ENCODE measurements around the gene APRT.
A peak's percentile ranks its signal among the peaks of the same experiment; 100 is the strongest.

The APRT gene, protein sequence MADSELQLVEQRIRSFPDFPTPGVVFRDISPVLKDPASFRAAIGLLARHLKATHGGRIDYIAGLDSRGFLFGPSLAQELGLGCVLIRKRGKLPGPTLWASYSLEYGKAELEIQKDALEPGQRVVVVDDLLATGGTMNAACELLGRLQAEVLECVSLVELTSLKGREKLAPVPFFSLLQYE

DNA sequence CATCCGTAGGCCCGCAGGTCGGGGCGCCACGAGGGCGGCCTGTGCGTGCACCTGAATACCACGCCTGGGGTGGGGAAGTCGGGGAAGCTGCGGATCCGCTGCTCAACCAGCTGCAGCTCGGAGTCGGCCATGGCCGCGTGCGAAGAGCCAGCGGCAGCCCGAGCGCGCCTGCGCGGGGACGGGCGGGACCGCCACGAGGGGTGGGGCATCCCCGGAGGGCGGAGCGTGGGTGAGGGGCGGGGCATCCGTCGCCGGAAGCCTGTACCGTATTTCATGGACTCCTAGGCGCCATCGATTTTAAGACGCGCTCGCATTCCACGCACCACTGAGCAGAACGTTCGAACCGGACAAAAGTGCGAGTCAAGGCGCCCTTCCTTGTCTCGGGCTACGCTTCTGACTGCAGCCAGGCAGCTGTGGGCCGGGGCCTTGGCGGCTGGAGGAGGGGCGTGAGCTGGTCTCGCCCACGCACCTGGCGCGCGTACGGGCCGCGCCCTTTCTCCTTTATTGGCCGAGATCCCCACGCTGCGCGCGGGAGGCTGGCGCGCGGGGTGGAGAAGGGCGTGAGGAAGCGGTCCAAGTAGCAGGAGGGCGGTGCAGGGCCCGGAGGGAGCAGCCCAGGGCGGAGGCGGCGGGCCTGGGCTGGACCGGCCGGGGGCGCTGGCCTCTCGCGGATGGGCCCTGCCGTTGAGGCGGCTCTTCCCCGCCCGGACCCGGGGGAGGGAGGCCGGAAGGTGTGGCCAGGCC, at the start of gene APRT:
Gene APRT, minus strand, starts transcription at position 160 of the 744 bp plus-strand sequence. Its CDS starts 29 bp downstream, at position 131.
- DNase-seq (ENCODE audit: low read depth, low spot score), result peak; percentile 82

DNA sequence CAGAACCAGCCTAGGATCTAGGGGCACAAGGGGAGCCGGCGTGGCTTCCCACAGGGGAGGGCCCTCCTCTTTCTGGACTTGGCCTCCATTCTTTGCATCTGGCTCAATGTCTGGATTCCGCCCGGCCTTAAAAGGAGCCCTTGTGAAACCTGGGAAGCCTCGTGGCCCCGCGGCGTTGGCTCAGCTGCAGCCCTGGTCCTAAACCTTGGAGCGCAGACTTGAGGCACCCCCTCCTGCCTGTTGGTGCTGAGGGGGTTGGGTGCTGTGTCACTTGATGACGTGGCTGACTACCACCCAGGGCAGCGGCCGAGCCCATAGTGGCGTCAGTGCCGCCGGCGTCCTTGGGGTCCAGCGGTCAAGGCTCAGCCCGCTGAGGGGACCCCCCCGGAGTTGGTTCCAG, 49.6 kb upstream of the APRT start:
- no peak for DNase-seq (ENCODE audit: low read depth, low spot score)

DNA sequence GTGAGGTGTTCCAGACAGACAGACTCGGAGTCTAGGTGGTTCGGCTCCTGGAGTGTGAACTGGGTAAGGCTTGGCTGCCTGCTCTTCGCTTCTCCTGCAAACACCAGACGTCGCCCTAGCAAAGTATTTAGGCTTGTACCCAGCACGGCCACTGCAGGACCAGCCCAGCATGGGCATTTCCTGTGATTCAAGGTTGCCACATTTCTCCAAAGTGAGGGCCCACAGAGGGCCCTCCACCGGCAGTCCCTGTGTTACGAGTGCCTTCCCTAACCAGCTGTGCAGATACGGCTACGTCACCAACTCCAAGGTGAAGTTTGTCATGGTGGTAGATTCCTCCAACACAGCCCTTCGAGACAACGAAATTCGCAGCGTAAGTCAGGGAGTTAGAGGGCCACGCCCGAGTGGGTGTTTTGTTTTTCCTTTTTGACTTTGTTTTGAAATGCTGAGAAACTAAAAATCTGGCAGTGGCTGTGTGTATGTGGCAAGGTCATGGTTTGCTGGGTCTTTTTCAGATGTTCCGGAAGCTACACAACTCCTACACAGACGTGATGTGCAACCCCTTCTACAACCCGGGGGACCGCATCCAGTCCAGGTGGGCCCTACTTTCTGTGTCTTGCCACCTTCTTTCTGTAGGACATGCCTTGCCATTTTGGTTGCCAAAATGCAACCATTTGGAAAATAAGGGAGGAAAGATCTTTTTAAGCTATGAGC, 47.8 kb upstream of the APRT start:
- DNase-seq (ENCODE audit: low read depth, low spot score), result no peak

DNA sequence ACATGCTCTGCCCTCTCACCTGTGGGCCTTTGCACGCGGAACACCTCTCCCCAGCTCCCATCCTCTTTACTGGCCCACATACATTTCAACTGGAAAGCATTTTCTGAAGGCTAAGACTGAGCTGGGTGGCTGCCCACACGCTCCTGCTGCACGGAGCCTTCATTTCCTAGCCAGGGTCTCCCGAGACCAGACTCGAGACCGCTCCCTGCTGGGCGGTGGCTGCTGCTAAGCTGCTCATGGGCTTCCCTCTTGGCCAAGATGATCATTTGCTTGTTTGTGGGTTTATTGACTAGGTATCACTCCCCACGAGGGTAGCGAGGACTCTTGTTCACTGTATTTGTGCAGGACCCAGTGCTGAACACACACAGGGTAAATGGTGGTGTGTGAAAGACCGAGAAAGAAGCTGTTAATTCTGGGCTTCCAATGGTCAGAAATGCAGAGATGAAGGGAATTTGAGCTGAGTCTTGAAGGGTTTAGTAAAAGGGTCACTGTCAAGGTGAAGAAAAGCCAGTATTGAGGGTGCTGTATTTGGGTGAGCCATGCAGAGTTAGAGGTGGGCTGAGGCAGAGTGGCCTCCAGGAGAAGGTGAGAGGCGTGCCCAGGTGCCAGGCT, 46.1 kb upstream of the APRT start:
- peak; percentile 28 for DNase-seq (ENCODE audit: low read depth, low spot score)

DNA sequence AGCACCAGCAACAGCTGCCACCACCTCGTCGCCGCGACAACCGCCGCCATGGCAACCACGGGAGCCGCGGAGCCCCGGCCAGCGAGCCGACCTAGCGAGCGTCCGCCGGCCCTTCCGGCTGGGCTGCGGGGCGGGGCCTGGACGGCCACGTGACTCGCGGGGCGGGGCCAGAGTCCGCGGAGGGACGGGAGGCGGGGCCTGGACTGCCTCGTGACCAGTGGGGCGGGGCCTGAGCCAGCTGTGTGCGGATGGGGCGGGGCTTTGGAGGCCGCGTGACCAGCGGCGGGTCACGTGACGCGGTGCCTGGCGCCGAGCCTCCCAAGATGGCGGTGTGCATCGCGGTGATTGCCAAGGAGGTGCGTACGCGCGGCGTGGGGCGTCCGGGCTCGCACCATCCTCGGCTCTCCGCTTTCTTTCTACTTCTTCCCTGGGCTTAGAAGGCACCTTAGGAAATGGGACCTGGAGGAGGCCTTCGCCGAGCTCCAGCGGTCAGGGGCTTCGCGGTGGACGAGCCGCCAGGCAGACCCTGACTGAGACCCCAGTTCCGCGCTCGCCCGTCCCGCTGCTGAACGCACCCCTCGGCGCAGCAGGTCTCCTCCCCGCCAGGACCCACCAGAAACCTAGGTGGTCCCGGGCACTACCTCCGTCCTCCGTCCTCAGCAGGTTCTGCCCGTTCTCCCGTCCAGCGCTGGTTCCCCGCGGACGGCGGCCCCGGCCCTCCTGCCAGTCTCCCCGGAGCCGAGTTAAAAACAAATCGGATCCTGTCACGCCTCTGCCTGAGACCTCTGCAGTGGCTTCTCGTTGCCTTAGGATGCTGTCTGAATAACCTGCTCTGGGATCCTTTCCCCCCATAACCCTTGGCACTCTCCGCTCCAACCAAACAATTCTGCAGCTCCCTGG, 45.4 kb upstream of the APRT start, which contains the start of the genes GALNS and TRAPPC2L:
Gene GALNS, minus strand, starts transcription at position 120 of the 900 bp plus-strand sequence. Its CDS starts 70 bp downstream, at position 50.
Gene TRAPPC2L, plus strand, starts transcription at position 300 of the 900 bp plus-strand sequence. Its CDS starts 24 bp downstream, at position 324.
- DNase-seq (ENCODE audit: low read depth, low spot score), result peak; percentile 81

DNA sequence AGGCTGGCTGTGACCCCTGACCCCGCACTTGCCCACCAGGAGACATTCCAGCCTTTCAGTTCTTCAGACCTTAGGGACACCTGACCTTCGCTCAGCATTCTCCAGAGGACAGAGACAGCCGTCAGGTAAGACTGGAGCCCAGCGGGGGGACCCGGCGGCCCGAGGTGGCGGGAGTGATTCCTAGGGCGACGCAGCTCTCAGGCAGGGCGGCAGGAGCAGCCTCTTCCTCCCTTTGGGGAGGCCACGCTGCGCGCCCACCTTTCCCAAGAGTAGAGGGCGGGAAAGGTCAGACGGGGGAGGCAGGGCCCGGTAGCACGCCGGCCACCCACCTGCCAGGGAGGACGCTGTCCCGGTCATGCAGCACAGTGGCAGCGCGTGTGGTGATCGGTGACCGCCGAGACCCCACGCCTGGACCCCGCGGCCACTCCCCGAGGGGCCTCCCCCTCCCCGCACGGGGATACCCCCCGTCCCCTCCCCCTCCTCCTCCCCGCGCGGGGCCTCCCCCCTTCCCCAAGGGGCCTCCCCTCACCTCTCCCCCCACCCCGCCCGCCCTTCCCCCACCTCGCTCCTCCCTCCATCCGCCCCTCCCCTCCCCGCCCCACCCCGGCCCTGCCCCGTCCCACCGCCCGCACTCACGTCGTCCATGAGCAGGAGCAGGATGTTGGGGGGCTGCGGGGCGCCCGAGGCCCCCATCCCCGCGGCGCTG, 44.5 kb upstream of the APRT start:
- no peak for DNase-seq (ENCODE audit: low read depth, low spot score)

DNA sequence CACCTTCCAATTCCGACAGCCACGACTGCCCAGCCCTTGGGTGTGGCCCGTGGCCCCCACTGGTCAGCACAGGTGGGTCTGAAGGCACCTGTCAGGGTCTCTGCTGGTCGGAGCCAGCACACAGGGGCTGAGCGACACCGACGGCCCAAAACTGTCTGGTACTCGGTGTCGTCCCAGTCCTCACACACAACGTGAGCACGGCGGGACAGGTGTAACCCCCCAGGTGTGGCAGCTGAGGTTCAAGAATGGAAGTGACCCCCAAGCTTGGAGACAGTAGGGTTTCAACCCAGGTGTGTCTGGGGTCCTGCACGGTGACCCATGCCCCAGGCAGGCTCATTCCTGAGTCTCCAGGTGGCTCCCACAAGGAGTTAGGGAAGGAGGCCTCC, 44.0 kb upstream of the APRT start:
- DNase-seq (ENCODE audit: low read depth, low spot score), result no peak

DNA sequence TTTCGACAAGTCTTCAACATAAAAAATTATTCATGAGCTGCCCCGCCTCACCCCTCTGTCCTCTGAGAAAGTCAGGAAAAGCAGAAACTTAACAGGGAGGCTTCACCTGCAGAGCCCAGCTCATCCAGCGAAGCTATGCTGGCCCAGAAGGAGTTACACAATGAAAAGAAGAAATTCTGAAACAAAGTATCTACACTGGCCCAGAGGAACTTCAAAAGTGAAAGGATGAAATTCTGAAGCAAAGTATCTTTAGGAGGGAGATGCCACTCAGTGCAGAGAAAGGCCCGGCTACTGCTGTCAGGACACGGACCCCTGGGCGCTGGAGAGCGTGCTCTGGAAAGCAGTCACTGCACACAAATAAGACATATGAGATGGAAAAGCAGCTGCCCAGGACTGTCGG, 43.4 kb upstream of the APRT start:
- DNase-seq (ENCODE audit: low read depth, low spot score), result no peak

DNA sequence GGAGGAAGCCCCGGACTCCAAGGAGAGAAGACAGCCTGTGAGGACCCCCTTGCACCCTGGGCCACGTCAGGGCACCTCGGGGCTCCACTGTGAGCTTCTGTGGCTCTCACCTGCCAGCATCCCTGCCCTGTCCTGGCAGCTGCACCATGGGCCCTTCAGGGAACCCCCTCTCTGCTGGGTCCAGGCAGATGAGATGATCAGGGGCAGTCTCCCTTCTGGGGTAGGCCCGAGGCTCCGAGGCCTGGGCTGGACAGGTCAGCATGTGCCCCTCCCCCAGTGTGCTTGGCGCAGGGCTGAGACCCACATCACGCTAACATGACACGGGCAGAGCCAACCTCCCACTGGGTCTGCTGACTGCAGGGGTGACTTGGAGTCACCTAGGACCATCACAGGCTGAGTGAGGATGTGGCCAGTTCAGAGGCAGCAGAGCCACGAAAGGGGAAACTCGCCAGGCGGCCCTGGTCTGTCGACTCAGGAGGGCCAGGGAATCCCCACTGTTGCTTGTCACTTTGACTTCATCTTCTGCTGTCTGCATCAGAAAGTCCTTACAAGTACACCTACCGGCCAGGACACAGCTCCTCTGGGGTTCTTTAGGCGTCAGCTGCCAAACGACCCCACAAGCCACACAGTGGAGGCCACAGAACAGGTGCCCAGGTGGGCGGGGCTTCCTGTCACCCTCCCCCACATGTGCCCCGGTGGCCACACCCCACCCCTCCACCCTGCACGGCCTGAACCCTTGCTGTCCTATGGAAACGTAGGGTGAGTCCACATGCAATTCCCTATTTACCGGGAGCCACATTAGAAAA, 42.8 kb upstream of the APRT start:
- no peak for DNase-seq (ENCODE audit: low read depth, low spot score)

DNA sequence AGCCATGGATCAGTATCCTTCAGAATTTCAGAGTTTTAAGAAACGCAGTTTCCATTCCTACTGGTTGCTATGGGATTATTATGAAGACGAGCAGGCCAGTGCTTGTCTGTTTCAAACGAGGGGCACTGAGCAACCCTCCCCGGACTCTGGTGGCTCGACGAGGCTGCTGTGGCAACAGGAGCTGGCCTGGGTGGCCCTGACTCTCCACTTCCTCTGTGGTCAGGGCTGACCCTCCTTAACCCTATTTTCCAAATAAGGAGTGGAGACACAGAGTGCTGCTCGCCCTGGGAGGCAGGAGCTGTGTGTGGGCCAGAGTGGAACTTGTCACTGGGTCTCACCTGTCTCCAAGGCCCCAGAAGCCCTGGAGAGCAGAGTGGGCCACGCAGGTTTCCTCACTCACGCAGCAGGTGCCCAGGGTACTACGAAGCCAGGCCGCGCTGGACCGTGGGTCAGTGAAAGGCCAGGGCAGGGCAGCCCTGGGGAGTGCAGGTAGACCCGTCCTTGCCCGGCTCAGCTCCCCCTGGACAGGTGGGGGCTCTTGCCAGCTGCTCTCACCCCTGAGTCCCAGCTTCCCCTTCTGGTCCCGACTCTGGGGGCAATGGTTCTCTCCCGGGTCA, 41.7 kb upstream of the APRT start:
- DNase-seq (ENCODE audit: low read depth, low spot score), result no peak

DNA sequence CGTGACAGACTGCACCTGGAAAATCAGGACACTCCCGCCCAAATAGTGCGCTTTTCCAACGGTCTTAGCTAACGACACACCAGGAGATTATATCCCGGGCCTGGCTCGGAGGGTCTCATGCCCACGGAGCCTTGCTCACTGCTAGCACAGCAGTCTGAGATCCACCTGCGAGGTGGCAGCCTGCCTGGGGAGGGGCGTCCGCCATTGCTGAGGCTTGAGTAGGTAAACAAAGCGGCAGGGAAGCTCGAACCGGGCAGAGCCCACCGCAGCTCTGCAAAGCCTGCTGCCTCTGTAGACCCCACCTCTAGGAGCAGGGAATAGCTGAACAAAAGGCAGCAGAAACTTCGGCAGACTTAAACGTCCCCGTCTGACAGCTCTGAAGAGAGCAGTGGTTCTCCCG, 39.9 kb upstream of the APRT start:
- DNase-seq (ENCODE audit: low read depth, low spot score), result no peak

DNA sequence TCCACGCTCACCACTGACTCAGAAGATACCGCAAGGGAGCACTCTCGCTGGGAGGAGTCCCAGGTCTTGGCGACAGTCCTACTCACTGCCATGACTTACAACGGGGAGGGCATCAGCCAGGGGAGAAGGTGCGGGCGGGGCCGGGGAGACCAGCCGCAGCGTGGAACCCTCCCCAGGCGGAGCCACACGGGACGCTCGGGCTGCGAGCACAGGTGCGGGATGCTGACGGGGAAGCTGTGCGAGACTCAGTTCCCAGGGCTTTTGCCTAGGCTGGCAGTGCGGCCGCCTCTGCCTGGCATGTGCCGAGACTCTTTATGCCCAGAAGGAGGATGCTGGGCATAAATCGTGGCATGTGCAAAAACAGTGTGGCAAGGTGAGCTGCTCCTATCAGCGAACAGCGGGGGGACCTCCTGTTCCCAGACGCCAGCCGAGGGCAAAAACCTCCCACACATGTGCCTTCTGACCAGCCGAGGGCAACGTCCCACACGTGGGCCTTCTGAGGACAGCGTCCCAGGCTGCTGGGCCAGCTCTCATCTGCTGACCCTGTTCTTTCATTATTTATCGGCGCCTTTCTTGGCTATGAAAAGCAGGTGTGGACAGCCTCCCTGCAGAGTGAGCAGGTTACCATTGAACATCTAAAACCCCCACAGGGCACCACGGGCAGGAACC, 38.9 kb upstream of the APRT start:
- no peak for DNase-seq (ENCODE audit: low read depth, low spot score)

DNA sequence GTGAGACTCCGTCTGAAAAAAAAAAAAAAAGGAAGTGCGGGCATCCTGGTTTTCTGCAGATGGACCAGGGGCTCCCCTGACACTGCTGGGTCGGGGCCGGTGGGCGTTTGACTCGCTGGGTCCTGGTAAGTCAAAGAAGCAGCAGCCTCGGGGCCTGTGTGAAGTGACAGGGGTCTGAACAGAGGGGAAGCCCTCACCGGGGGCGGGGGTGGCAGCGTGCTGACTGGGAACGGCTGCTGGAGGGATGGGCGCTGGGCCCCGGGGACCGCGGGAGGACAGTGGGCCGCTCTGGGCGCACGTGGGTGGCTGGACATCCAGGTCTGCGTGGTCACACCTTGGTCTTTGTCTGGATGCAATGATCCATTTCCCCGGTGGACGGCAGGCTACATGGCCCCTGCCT, 36.8 kb upstream of the APRT start:
- no peak for DNase-seq (ENCODE audit: low read depth, low spot score)

DNA sequence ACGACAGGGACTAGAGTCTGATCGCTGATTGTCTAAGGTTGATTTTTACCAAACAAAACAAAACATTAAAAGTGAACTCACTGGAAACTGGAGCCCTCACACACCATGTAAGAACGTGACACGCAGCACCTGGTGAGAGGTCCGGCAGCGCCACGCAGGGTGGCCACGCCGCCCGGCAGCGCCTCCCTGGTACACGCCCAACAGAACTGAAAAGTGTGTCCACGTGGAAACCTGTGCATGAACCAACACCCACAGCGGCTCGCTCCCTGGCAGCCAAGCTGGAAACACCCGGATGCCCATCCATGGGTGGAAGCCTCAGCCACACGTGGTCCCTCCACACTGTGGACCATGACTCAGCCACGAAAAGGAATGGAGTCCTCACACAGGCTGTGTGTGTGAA, 35.9 kb upstream of the APRT start:
- no peak for DNase-seq (ENCODE audit: low read depth, low spot score)

DNA sequence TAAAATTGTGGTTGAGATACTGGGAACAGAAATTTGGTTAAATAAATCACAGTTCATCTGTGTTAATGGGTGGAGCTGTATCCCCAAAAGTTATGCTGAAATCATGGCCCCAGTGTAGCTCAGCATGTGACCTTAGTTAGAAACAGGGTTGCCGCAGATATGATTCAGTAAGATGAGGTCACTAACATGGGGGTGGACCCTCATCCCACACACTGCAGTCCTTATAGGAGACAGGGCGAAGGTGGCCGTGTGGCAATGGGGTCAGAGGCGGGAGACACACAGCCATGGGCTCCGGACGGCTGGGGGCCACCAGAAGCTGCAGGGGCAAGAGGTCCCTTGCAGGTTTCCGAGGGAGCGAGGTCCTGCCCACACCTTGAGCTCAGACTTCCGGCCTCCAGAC, 34.4 kb upstream of the APRT start:
- no peak for DNase-seq (ENCODE audit: low read depth, low spot score)

DNA sequence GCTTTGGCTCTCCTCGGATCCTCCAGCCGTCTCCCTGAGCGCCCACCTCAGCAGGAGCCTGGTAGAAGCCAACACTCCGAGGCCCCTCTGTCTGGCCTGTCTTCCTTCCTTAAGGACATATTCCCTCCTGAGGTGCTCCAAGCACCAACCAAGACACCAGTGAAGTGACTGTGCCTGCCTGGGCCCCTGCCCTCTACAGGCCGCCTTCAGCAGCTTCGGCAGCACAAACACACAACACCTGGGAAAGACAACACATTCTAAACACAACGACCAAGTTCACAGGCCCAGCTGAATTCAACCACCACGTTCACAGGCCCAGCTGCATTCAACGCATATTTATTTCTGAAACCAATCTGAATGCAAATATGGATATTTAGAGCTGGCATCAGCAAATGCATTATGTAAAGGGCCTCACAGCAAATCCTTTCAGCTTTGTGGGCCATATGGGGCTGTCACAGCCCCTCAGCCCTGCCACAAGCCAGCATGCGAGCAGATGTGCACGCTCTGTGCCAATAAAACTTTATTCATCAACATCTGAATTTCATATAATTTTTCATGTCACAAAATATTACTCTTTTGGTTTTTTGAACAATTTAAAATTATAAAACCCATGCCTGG, 32.8 kb upstream of the APRT start:
- no peak for DNase-seq (ENCODE audit: low read depth, low spot score)

DNA sequence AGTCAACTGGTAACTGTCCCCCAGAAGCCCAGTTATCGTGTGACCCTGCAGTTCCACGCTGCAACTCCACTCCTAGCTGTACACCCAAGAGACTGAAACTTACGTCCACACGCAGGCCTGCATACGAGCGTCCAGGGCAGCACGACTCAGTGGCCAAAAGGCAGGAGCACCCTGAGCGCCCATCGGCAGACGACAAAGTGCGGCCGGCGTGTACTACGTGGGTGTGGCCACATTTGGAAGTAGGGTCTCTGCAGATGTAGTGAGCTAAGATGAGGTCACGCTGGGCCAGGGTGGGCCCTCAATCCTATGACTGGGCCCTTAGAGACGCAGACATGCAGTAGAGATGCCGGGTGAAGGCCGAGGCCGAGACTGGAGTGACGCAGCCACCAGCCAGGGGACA, 31.5 kb upstream of the APRT start:
- DNase-seq (ENCODE audit: low read depth, low spot score), result no peak

DNA sequence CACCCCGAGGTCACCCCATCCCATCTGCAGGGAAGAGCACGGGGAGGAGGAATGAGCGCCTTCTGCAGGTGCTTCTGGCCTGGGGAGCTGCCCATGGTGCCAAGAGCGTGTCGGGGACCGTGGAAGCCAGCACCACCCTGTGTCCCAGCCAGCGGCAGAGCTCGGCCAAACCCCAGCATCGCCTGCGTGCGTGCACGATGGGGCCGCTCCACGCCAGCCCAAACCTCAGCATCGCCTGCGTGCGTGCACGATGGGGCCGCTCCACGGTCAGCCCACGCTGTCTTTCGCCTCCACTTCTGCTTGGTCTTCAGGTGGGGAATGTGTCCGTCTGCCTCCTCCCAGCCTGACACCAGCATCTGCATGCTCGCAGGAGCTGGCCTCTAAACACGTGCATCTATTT, 31.1 kb upstream of the APRT start:
- DNase-seq (ENCODE audit: low read depth, low spot score), result no peak

Measured in smooth muscle cell of the brain vasculature (primary cell).